ENCODE measurements around the gene SRSF8. TPM values are rescaled to one million over a fixed set of nuclear protein-coding genes. Genes with fewer than 3 reads are reported as not detected.

The SRSF8 gene
- total and polyA plus RNA-seq, 9 of the 15 experiments (the other 6 are each of a cell fraction or from before 2014, with no cell fraction given), result 18.0 to 53.4 (median 27.9) TPM

DNA sequence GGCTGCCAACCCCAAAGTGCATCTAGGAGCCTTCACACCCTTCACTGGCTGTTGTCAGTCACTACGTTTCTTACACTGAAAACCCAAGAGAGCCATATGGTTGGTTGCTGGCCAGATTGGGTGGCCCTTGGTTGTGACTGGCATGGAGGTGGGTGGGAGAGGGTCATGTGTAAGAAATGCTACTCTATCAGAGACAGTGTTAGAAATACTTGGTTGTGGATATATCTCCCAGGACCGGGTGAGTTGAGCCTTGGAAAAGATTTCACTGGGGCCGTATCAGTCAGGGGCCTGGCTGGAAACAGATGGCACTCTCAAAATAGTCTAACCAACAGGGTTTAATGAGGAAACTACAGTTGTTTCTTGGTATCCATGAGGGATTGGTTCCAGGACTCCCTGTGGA, 38.1 kb downstream of the SRSF8 start (continued):
- TF ChIP-seq MAFF (IDR thresholded peaks at IDR 0.05; ENCODE audit: low read length) (no peak), HMGN3 (IDR thresholded peaks at IDR 0.05; ENCODE audit: borderline replicate concordance, extremely low read depth, insufficient read length, low read depth, low read length) (no peak), CHD1 (IDR thresholded peaks at IDR 0.05; ENCODE audit: low read length) (no peak), HOXB6 (CRISPR knock-in tag; IDR thresholded peaks at IDR 0.05; ENCODE audit: borderline replicate concordance) (no peak), BCL6 (CRISPR knock-in tag; IDR thresholded peaks at IDR 0.05) (no peak), RFX5 (IDR thresholded peaks at IDR 0.05; ENCODE audit: low read depth, low read length) (no peak), CBX5 (IDR thresholded peaks at IDR 0.05; ENCODE audit: borderline replicate concordance, low read depth) (no peak), ARID1B (IDR thresholded peaks at IDR 0.05) (no peak), ARHGAP35 (IDR thresholded peaks at IDR 0.05; ENCODE audit: partially characterized antibody) (no peak)

DNA sequence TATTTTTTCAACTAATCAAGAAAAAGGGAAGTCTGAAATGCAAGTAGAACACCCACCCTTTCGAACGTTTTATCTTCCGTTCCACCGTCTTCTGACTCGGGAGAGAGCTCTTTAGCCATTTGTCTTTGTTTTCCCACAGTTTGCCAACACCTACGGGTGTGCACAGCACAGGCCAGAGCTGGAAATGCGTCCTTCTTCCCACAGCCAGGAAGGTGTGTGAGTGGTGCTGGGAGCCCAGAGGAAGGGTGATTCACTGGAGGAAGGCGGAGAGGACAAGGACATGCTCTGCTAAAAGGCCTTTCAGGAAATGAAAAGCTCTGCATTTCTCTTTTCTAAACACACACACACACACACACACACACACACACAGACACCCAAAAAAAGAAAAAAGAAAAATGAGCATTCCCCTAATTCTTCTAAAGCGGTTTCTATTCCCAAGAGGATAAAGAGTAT, 41.5 kb downstream of the SRSF8 start:
- H3K9me3 ChIP-seq (replicated peaks; ENCODE audit: control insufficient read depth, insufficient read depth, low read depth, low read length), result no peaks in the 10 kb centered on the region
- H3K9me1 ChIP-seq (ENCODE audit: control insufficient read depth, insufficient read depth, low read length), result no peaks in the 10 kb centered on the region
- peaks cover 3% of the 10 kb centered on the region; the same call in 2 of the 3 replicates for H3K36me3 ChIP-seq (ENCODE audit: control insufficient read depth, insufficient read depth, low read length)
- no peaks in the 10 kb centered on the region for H3K27me3 ChIP-seq (ENCODE audit: control insufficient read depth in 2 of 2, insufficient read depth in 2 of 2, low read length in 2 of 2)
- H4K20me1 ChIP-seq (replicated peaks; ENCODE audit: control insufficient read depth, insufficient read depth, low read length), result 0 out of 2 replicates have a peak, but pooled peaks cover 5% of the 10 kb centered on the region
- WGBS (ENCODE audit: insufficient coverage, low coverage, missing lambda C conversion rate), result 19% methylated on average over 9 of the region's 9 CpGs
- ChIA-PET POLR2A (interaction anchor here (0.7 to 2.7 kb wide), 14 partner anchors 9 to 607 kb away, joined by 3 to 12 read pairs (median 4); no protein-coding TSS in a partner anchor), CTCF (ENCODE audit: low intra/inter-chr PET ratio) (no interaction called here)
- H3K4me3 ChIP-seq, result no peak overlapping the region; the same call in 1 of the 2 replicates
- no TSS peak for BruUV-seq (replicated peaks)
- peak in 1 of 4 experiments; percentile 41 for DNase-seq (ENCODE audit: extremely low read depth in 1 of 4, low spot score in 3 of 4)
- peak overlapping the region; percentile 88 for H3K27ac ChIP-seq (ENCODE audit: extremely low read depth, low read depth, low read length)
- no peak for FAIRE-seq
- in situ Hi-C loops (cut with MboI), result no loop called here
- H3K4me1 ChIP-seq (replicated peaks in 1 of 2; ENCODE audit: control insufficient read depth in 2 of 2, insufficient read depth in 2 of 2, low read length in 2 of 2), result peaks cover 20 to 56% of the 10 kb centered on the region in 2 experiments
- intact Hi-C loops (cut with micrococcal nuclease), result no loop called here
- H3K4me2 ChIP-seq (ENCODE audit: insufficient read depth, low read length), result peak overlapping the region; percentile 78
- H2AFZ ChIP-seq (ENCODE audit: low read depth, low read length), result peak overlapping the region; percentile 96
- peak overlapping the region; percentile 78 to 82; a peak in 3 of 4 replicates for H3K9ac ChIP-seq (ENCODE audit: insufficient read depth in 1 of 2, low read depth in 2 of 2, low read length in 2 of 2)
- peak; percentile 10 for ATAC-seq
- H3K79me2 ChIP-seq (ENCODE audit: control insufficient read depth, insufficient read depth, low read length), result no peaks in the 10 kb centered on the region; the same call in 2 of the 3 replicates
- peak; percentile 8; the same call in 1 of the 2 replicates for TF ChIP-seq ZFX (CRISPR knock-in tag; IDR thresholded peaks at IDR 0.05)
- TF ChIP-seq, protein P1, sequence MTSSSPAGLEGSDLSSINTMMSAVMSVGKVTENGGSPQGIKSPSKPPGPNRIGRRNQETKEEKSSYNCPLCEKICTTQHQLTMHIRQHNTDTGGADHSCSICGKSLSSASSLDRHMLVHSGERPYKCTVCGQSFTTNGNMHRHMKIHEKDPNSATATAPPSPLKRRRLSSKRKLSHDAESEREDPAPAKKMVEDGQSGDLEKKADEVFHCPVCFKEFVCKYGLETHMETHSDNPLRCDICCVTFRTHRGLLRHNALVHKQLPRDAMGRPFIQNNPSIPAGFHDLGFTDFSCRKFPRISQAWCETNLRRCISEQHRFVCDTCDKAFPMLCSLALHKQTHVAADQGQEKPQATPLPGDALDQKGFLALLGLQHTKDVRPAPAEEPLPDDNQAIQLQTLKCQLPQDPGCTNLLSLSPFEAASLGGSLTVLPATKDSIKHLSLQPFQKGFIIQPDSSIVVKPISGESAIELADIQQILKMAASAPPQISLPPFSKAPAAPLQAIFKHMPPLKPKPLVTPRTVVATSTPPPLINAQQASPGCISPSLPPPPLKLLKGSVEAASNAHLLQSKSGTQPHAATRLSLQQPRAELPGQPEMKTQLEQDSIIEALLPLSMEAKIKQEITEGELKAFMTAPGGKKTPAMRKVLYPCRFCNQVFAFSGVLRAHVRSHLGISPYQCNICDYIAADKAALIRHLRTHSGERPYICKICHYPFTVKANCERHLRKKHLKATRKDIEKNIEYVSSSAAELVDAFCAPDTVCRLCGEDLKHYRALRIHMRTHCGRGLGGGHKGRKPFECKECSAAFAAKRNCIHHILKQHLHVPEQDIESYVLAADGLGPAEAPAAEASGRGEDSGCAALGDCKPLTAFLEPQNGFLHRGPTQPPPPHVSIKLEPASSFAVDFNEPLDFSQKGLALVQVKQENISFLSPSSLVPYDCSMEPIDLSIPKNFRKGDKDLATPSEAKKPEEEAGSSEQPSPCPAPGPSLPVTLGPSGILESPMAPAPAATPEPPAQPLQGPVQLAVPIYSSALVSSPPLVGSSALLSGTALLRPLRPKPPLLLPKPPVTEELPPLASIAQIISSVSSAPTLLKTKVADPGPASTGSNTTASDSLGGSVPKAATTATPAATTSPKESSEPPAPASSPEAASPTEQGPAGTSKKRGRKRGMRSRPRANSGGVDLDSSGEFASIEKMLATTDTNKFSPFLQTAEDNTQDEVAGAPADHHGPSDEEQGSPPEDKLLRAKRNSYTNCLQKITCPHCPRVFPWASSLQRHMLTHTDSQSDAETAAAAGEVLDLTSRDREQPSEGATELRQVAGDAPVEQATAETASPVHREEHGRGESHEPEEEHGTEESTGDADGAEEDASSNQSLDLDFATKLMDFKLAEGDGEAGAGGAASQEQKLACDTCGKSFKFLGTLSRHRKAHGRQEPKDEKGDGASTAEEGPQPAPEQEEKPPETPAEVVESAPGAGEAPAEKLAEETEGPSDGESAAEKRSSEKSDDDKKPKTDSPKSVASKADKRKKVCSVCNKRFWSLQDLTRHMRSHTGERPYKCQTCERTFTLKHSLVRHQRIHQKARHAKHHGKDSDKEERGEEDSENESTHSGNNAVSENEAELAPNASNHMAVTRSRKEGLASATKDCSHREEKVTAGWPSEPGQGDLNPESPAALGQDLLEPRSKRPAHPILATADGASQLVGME (CRISPR knock-in tag; IDR thresholded peaks at IDR 0.05), result no peak
- no peak for TF ChIP-seq TGIF2 (CRISPR knock-in tag; IDR thresholded peaks at IDR 0.05)
- peak; percentile 72 for TF ChIP-seq SPI1 (IDR thresholded peaks at IDR 0.05; ENCODE audit: borderline replicate concordance, low read depth, low read length)
- TF ChIP-seq MIER1 (IDR thresholded peaks at IDR 0.05; ENCODE audit: low read depth), result 0 out of 2 replicates have a peak, but pooled peaks have one; percentile 20
- no peak for TF ChIP-seq SRSF7 (optimal IDR thresholded peaks at IDR 0.05; ENCODE audit: low read depth, low read length)
- no peak for TF ChIP-seq NFE2 (IDR thresholded peaks at IDR 0.05; ENCODE audit: low read depth)
- no peak for TF ChIP-seq EGR1 (conservative IDR thresholded peaks at IDR 0.05)
- no peak for TF ChIP-seq LEF1 (IDR thresholded peaks at IDR 0.05)
- TF ChIP-seq XRCC5 (IDR thresholded peaks at IDR 0.05; ENCODE audit: low read depth, low read length), result no peak
